ENCODE measurements around the gene NUP107.
A peak's percentile ranks its signal among the peaks of the same experiment; 100 is the strongest.
"Not testable (repeated sequence)": the region's sequence is repeated elsewhere in the genome, so short reads cannot be mapped to it uniquely, and the experiment has no call there.

Gene NUP107

DNA sequence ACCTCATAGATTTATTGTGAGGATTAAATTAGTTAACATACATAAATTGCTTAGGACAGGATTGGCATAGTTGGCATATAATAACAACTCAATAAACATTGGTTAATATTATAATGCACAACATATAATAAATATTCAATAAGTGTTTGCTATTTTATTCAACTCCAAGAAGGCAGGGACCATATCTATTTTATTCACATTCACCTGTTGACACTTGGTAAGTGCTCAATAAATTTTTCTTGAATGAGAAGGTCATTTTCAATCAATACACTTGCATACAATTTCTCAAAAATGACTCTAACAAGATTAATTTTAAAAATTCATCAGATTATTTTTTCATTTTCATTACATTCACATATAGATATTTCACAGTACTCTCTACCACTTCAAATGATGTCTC lies 12.4 kb upstream of the NUP107 start:
- TF ChIP-seq, protein P1, sequence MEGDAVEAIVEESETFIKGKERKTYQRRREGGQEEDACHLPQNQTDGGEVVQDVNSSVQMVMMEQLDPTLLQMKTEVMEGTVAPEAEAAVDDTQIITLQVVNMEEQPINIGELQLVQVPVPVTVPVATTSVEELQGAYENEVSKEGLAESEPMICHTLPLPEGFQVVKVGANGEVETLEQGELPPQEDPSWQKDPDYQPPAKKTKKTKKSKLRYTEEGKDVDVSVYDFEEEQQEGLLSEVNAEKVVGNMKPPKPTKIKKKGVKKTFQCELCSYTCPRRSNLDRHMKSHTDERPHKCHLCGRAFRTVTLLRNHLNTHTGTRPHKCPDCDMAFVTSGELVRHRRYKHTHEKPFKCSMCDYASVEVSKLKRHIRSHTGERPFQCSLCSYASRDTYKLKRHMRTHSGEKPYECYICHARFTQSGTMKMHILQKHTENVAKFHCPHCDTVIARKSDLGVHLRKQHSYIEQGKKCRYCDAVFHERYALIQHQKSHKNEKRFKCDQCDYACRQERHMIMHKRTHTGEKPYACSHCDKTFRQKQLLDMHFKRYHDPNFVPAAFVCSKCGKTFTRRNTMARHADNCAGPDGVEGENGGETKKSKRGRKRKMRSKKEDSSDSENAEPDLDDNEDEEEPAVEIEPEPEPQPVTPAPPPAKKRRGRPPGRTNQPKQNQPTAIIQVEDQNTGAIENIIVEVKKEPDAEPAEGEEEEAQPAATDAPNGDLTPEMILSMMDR (IDR thresholded peaks at IDR 0.05; ENCODE audit: insufficient read depth, low read depth, low read length, missing control alignments), result no peak
- no peak for DNase-seq (ENCODE audit: low read depth)

DNA sequence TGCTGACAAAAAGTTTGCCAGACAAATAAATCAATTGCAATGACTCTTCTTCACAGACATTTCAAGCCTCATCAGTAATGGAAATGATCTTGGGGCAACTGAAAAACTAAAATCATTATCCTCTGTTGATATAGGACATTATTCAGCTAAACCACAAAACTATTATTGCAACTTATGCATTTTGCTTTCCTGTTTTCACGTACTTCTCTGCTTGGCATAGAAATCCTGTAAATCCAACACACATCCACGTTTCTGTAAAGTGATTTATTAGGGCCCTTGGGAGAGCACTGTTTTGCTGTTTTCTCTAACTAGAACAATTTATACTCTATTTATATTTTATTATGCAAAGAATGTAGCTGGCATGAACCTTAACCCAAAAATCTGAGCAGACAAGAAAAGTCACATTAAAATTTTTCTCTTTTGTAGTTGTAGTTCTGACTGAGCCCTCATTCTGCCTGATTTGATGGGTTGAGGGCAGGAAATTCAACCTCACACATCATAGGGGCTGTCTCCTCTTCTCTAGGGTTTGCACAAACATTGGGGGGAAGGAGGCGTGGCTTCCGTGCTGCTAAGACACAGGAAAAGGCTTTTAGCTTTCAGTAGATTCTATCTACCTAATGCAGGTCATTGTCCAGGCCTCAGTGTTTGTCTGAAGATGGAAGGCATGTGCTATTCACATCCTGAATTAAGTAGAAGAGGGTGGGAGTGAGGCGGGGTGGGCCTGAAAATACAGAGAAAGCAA lies 11.5 kb upstream of the NUP107 start:
- DNase-seq (ENCODE audit: low read depth), result no peak
- TF ChIP-seq, protein P1 (IDR thresholded peaks at IDR 0.05; ENCODE audit: insufficient read depth, low read depth, low read length, missing control alignments), result no peak
- H3K4me3 ChIP-seq (ENCODE audit: low read depth, low read length), result no peak overlapping the region

More for the DNA sequence above, 12.4 kb upstream of the NUP107 start:
- H3K4me3 ChIP-seq (ENCODE audit: low read depth, low read length), result no peak overlapping the region

DNA sequence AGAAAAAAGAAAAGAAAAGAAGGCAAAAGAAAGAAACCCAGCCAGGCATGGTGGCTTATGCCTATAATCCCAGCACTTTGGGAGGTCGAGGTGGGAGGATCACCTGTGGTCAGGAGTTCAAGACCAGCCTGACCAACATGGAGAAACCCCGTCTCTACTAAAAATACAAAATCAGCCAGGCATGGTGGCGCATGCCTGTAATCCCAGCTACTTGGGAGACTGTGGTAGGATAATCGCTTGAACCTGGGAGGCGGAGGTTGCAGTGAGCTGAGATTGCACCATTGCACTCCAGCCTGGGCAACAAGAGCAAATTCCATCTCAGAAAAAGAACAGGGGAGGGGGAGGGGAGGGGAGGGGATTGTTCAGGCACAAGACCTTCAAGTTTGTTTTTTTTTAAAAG lies 9.9 kb upstream of the NUP107 start:
- H3K4me3 ChIP-seq (ENCODE audit: low read depth, low read length); DNase-seq (ENCODE audit: low read depth): not testable (repeated sequence)

DNA sequence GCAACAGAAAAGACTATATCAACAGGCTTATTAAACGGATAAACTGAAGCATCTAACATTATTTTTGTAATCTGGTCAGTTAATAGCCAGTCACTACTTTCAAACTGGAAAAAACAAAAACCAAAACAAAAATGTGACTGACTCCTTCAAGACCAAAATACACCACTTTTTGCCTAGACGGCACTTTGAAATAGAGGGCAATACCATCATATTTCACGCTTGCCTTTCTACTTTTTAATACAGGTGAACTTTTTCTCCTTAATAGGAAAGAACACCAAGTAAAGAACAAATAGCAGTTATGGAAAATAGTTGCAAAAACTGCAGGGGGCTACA lies 550 bp upstream of the NUP107 start:
- TF ChIP-seq, protein P1 (IDR thresholded peaks at IDR 0.05; ENCODE audit: insufficient read depth, low read depth, low read length, missing control alignments), result no peak
- DNase-seq (ENCODE audit: low read depth), result no peak
- H3K4me3 ChIP-seq (ENCODE audit: low read depth, low read length), result peak overlapping the region; percentile 93

DNA sequence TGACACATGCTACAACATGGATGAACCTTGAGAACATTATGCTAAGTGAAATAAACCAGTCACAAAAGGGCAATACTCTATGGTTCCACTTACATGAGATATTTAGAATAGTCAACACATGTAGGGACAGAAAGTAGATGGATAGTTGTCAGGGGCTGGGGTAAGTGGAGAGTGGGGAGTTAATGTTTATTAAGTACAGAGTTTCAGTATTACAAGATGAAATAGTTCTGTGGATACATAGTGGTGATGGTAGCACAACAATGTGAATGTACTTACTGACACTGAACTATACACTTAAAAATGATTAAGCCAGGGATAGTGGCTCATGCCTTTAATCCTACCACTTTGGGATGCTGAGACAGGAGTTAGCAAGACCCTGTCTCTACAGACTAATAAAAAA lies 8.7 kb downstream of the NUP107 start:
- TF ChIP-seq, protein P1 (IDR thresholded peaks at IDR 0.05; ENCODE audit: insufficient read depth, low read depth, low read length, missing control alignments), result no peak
- DNase-seq (ENCODE audit: low read depth), result no peak
- H3K4me3 ChIP-seq (ENCODE audit: low read depth, low read length), result no peak overlapping the region

DNA sequence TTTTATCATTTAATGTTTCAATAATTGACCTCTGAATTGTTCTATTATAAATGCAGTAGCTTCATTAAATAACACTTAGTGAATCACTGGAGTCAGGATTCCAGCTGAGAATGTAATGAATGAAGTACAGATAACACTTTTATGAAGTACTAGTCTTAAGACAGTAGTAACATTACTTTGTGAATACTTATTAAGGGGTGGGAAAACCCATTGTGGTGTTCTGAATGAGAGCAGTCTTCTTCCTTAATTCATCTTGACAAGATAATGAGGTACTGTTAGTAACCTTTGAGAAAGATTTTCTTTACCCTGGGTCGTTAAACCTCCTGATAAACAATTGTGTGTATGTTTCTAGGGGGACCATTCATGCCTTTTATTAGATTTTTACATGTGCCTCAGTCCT lies 12.7 kb downstream of the NUP107 start:
- TF ChIP-seq, protein P1 (IDR thresholded peaks at IDR 0.05; ENCODE audit: insufficient read depth, low read depth, low read length, missing control alignments), result no peak
- DNase-seq (ENCODE audit: low read depth), result no peak
- H3K4me3 ChIP-seq (ENCODE audit: low read depth, low read length), result no peak overlapping the region

DNA sequence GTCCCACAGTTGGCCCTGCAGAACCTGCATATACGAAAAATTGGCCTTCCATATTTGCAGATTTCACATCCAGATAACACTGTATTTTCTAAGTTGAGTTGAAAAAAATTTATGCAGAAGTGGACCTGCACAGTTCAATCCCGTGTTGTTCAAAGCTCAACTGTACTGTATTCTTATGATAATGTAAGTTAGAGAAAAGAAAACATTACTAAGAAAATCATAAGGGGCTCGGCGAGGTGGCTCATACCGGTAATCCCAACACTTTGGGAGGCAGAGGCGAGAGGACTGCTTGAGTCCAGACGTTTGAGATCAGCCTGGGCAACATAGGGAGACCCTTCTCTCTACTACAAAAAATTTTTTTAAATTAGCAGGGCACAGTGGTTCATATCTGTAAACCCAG lies 41.0 kb downstream of the NUP107 start:
- no peak for DNase-seq (ENCODE audit: low read depth)
- no peak overlapping the region for H3K4me3 ChIP-seq (ENCODE audit: low read depth, low read length)
- TF ChIP-seq, protein P1 (IDR thresholded peaks at IDR 0.05; ENCODE audit: insufficient read depth, low read depth, low read length, missing control alignments), result no peak

Measured in GM12865 (cell line).